Right kidney (tissue), 1 donor: ENCODE results near the gene ATAD3A.
"Not testable (repeated sequence)": the region's sequence is repeated elsewhere in the genome, so short reads cannot be mapped to it uniquely, and the experiment has no call there.

Experiments used
- DNase-seq: peaks from one replicate; pipeline ENCODE4 v3.0.0-alpha.2; 2016

ATAD3A gene

DNA sequence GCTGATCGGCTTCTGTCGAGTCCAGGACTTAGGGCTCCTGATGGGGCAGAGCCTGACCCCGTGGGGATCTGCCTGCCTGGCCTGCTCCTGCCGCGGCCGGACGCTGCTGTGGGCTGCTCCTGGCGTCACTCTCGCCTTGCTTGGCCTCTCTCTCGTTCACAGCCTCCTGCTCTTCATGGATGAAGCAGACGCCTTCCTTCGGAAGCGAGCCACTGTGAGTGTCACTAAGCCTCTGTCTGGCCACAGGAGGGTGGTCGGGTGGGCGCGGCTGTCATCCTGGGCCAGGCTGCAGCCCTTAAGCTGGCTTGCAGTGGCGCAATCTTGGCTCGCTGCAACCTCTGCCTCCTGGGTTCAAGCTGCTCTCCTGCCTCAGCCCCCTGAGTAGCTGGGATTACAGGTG, 24.3 kb upstream of the ATAD3A start:
- DNase-seq = no peak

- DNase-seq = no peak
Observed at GRCh38 chr1:1489231-1489630, 22.7 kb upstream of the ATAD3A start.

- no peak for DNase-seq
Observed at GRCh38 chr1:1489861-1490260, 22.1 kb upstream of the ATAD3A start.

DNA sequence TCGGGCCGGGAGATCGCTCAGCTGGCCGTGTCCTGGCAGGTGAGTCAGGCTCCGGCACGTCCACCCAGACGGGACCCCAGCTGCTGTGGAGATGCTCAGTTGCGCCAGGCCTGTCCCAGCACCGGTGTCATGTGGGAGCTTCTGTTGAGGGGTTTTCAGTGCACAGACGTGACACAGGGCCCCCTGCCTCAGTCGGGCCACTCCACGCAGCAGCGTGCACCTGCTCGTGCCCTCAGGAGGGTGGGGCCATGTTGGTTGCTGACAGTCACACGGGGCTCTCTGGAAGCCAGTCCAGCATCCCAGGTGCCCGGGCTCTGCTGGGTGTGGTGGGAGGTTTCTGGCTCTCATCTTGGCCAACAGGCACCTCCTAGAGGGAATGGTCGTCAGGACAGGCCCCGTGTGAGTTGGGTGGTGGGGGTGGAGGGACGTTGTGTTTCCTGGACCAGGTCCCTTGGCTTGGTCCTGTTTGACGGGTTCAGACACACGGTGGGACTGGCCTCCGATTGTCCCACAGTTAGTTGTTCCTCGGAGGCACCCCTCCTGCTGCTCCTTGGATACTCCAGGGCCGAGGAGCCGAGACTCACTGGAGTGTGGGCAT, 21.2 kb upstream of the ATAD3A start:
- DNase-seq = no peak

- DNase-seq = no peak
Observed at GRCh38 chr1:1491601-1492000, 20.4 kb upstream of the ATAD3A start.

- not testable (repeated sequence) for DNase-seq
Observed at GRCh38 chr1:1494311-1494710, 17.7 kb upstream of the ATAD3A start.

DNA sequence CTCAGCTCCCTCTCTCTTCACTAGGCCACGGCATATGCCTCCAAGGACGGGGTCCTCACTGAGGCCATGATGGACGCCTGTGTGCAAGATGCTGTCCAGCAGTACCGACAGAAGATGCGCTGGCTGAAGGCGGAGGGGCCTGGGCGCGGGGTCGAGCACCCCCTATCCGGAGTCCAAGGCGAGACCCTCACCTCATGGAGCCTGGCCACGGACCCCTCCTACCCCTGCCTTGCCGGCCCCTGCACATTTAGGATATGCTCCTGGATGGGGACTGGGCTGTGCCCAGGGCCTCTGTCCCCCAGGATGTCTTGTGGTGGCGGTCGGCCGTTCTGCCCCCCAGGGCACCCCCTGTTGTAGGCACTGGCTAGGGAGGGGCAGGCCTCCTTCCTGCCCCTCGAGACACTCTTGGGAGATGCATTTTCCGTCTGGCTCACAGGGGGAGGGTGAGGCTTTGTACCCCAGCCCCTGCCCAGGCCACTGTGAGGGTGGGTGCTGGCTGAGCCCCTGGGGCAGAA, 16.4 kb upstream of the ATAD3A start:
- DNase-seq = not testable (repeated sequence)

GRCh38 chr1:1504777-1505365, 7.1 kb upstream of the ATAD3A start:
- peak; percentile 73 for DNase-seq

- DNase-seq = not testable (repeated sequence)
Observed at GRCh38 chr1:1505366-1505798, 6.6 kb upstream of the ATAD3A start.

DNA sequence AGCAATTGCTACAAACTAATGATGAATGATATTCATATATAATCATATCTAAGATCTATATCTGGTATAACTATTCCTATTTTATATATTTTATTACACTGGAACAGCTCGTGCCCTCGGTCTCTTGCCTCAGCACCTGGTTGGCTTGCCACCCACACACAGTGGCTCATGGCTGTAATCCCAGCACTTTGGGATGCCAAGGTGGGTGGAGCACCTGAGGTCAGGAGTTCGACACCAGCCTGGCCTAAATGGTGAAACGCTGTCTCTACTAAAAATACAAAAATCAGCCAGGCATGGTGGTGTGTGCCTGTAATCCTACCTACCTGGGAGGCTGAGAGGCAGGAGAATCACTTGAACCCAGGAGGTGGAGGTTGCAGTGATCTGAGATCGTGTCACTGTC, 6.2 kb upstream of the ATAD3A start:
- DNase-seq = not testable (repeated sequence)

DNA sequence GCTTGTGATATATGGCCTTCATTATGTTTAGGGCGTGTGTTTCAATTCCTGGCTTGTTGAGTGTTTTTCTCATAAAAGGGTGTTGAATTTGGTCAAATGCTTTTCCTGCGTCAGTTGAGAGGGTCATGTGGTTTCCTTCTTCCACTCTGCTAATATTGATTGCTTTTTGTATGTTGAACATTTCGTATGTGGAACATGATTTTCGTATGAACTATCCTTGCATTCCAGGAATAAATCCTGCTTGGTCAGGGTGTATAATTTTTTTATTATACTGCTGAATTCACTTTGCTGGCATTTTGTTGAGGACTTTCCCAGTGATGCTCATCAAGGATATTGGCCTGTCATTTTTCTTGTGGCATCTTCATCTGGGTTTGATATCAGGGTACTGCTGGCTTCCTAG, 4.7 kb upstream of the ATAD3A start:
- no peak for DNase-seq

DNA sequence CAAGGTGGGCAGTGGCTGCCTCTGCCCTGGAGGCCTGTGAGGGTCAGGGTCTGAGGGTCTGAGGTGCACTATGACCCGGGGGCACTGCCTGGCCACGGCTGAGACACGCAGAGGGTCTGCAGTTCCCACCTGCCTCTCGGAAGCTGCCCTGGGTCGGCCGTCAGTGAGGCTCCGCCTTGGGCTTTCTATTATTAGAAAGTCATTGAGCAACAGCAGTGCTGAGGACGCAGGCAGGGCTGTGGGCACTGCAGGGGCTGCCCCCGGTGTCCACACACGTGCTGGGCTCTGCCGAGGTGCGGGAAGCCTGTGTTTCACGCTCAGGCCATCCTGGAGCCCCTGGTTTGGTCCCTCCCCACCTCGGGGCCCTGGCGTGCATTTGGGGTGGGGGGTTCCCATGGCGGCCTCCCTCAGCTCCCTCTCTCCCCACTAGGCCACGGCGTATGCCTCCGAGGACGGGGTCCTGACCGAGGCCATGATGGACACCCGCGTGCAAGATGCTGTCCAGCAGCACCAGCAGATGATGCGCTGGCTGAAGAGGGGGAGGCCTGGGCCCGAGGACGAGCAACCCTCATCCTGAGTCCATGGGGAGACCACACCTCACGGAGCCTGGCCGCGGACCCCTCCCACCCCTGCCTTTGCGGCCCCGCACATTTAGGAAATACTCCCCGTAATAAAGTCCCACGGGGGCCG, 3.0 kb upstream of the ATAD3A start:
- DNase-seq = not testable (repeated sequence)

DNA sequence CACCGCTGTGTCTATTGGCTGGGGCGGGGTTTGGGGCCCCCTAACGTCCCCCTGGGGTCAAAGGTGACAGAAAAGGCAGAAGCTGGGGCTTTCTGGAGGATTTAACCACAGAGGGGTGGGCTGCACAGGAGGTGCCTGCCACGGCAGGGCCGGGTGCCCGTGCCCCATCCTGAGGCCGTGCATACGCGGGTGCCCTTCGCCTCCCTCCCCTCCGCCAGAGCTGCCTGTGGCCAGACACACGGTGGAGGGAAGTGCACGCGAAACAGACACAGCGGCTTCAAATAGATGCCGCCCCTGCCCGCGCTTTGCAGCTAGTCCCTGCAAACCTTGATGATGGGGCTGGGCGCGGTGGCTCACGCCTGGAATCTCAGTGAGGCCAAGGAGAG, 2.5 kb upstream of the ATAD3A start:
- DNase-seq = not testable (repeated sequence)

DNA sequence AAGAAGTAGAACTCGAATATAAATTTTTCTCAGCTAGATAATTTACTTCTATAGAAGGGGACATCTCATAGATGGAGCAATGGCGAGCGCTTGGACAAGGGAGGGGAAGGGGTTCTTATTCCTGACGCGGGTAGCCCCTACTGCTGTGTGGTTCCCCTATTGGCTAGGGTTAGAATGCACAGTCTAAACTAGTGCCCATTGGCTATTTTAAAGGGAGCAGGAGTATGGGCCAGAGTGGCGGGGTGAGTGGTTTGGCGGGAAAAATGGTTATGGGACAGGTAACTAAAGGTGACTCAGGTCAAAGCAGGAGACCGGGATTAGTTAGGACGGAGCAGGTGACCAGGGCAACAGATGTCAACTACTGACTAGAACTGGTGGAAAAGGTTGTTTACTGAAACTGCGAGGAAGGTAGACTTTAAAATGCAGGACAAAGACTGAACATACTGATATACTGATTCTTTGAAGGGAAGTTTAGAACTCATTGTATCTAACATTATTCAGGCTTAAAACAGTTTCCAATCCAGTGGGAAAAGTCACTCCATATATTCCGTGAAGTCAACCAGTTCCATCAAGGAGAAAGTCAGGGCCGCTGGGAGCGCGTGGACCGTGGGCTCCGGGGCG, 940 bp upstream of the ATAD3A start:
- DNase-seq = peak; percentile 28

- DNase-seq = not testable (repeated sequence)
Observed at GRCh38 chr1:1512425-1512824, 463 bp downstream of the ATAD3A start.

DNA sequence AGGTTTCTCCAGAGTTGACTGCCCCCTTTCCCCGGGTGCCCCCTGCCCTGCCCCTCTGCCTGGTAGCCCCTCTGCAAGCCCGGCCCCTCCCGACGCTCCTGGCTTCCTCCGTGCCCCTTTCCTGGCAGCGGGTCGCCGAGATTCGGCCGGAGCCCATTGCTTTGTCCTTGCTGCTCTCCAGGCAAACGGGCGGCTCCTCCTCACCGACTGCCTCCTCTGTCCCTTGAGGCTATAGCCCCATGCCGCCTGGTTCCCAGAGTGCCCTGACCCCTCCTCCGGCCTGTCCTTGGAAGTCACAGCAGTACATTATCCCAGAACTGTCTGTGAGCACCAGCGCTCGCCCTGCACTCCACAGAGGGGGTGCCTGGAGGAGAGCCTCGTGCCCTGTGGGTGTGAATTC, 1.7 kb downstream of the ATAD3A start:
- not testable (repeated sequence) for DNase-seq

DNA sequence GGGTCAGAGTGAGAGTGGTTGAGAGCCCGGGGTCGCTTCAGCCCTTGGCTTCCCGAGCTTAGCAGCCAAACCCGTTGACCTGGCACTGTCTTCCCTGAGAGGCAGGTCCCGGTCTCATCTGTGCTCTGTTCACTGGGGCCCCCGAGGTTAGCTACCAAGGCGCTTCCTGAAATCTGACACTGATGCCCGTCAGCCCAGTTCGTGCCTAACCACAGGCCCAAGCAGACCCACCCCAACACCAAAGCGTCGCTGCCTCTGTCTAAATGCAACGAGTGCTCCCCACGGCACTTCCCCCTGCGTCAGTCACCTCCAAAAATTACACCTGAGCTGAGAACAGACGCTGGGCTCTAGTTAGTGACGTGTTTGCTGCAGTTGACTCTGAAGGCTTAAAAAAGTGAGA, 2.4 kb downstream of the ATAD3A start:
- DNase-seq = not testable (repeated sequence)

GRCh38 chr1:1516923-1517322, 5.0 kb downstream of the ATAD3A start:
- DNase-seq = not testable (repeated sequence)

- no peak for DNase-seq
Observed at GRCh38 chr1:1517973-1518620, 6.1 kb downstream of the ATAD3A start.

- DNase-seq = not testable (repeated sequence)
Observed at GRCh38 chr1:1518621-1519007, 6.7 kb downstream of the ATAD3A start.

DNA sequence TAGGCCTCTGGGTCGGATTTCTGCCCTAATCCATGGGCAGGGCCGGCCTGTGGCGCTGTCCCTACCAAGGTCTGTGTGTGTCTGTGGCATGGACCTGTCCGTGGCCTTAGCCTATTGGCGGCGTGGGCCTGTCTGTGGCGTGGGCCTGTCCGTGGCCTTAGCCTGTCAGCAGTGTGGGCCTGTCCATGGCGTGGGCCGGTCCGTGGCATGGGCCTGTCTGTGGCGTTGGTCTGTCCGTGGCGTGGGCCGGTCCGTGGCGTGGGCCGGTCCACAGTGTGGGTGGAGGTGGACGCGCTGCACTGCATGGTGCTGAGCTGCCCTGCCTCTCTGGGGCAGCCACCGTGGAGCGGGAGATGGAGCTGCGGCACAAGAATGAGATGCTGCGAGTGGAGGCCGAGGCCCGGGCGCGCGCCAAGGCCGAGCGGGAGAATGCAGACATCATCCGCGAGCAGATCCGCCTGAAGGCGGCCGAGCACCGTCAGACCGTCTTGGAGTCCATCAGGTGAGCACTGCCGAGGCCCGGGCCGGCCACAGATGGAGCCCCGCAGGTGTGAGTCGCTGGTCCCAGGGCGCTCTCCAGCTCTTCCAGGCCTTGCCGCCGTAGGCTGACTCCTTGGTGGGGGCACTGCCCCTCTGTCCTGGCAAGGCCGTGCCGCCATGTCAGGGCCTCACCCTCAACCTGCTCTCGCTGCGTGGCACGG, 8.0 kb downstream of the ATAD3A start:
- DNase-seq = not testable (repeated sequence)

- no peak for DNase-seq
Observed at GRCh38 chr1:1521331-1521730, 9.4 kb downstream of the ATAD3A start.
